Testis (tissue), 2 donors: ENCODE results near the gene VASN.

Source experiments
- CTCF ChIP-seq, 3 experiments: fragments of 450-650 bp in 2 of 3; fragments of 200-600 bp in 1 of 3; sonication (generic) in 1 of 3; IDR thresholded peaks; one replicate each; pipeline ENCODE4 v1.5.1; 2016 to 2019; ENCODE audit warnings: antibody characterized with exemption in 3 of 3, mild to moderate bottlenecking in 2 of 3, moderate library complexity in 1 of 3
- POLR2A ChIP-seq: fragments of 450-650 bp; IDR thresholded peaks from one replicate; pipeline ENCODE4 v1.6.1; 2017; ENCODE audit warnings: antibody characterized with exemption, mild to moderate bottlenecking, moderate library complexity

- TF ChIP-seq CTCF (IDR thresholded peaks at IDR 0.05), result no peak
- no peak for TF ChIP-seq POLR2A
Observed at GRCh38 chr16:4376126-4376892, 4.7 kb downstream of the VASN start.
